ENCODE measurements around the gene CTU2.

CTU2 gene

DNA sequence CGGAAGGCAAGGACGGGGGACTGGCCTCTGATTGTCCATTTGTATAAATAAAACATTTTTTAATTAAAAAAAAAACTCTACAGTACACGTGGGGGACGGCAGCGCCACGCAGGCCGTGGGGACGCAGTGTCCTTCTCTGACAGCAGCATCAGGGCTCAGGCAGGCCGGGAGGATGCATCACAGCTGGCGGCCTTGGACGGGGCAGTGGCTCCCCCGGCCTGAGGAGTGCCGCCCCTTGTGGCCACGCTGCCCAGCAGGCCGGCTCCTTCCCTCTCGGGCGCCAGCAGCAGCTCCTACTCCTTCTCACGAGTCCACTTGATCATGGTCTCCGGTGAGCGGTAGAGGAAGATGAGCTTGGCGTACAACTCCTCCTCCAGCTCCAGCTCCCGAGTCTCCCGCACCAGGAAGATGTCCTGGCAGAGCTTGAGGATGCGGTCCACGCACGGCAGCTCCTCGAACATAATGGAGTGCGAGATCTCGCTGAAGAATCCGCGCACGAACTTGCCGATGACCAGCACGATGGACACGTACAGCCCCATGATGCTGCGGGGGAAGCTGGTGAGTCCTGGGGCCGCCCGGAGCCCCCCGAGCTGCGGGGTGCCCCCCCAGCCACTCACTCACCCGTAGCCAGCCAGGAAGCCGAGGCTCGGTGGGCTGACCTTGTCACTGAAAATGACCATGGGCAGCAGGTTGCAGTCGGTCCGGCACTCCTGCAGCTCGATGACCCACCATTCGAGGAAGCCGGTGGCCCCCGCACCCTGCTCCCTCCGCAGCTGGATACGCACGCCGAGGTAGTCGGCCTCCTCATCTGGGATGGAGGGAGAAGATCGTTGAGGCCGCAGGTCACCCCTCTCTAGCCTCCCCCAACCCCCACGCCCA, 9.2 kb downstream of the CTU2 start:
- no peak for DNase-seq

DNA sequence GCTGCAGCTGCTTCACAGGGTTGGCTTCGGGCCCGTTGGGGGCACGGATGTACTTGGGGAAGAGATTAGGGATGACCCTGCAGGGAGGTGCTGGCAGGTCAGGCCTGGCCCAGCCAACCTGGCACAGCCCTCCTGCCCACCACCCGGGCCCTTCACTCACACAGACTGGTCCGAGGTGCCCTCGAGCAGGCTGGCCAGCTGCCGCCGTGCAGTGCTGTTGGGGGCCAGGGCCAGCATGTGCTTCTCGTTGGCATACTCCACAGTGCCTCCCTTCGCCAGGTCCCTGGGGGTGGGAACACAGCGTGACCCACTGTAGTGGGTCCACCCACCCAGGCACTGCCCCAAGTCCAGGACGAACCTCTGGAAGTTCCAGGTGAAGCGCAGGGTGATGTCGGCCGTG, 9.9 kb downstream of the CTU2 start:
- DNase-seq = no peak

DNA sequence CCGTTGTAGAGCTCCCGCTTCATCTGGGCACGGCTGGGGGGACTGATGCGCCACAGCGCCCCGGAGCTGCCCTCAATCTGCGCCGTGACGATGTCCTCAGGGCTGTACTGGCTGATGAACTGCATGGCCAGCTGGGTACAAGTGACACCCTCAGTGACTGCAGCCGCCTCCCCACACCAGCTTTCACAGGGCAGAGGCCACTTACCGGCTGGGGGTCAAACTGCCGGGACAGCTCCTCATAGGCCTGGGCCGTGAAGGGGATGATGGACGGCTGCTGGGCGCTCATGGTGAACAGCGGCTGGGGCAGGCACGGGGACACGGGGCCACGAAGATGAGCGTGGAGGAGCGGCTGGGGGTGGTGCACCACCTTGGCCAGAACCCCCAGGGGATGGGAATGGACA, 10.3 kb downstream of the CTU2 start:
- no peak for DNase-seq

DNA sequence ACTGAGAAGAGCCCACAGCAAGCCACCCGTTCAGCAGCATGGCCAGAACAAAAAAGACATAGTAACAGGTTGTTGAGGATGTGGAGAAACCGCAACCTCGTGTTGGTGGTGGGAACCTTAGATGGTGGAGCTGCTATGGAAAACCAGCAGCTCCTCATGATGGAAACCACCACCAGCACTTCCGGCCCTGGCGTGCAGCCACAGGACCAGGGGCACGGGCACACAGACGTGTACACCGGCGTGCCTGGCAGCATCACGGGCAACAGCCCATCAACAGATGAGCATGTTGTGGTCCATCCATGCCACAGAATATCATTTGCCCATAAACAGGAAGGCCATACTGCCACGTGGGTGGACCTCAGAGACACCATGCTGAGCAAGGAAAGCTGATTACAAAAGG, 11.9 kb downstream of the CTU2 start:
- DNase-seq = no peak

DNA sequence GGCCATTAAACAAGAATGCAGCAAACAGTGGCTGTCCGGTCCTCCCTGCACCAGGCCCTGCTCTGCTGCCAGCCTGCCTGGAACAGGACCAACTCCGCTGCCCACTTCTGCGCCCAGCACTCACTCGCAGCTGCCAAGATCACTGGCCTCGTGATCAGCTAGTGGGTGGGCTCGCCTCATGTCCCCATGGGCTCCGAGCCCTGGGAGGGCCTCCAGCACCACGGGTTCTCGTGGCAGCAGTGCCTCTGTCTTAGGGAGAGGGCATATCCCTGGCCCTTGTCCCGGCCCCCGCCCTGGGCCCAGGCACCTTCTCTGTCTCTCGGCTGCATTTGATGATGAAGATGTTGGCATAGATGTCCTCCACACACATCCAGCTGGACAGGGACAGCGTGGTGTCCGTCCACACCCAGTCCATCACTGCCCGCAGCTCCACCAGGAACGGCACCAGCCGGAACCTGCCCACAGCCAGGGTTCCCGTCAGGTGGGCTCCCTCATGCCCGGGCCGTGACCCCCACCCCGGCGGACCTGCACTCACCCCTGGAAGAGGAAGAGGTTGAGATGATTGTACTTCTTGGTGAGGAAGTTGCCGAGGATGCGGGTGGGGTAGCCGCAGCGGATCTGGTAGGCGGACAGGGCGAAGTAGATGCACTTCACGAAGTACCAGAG, 13.1 kb downstream of the CTU2 start:
- no peak for DNase-seq

DNA sequence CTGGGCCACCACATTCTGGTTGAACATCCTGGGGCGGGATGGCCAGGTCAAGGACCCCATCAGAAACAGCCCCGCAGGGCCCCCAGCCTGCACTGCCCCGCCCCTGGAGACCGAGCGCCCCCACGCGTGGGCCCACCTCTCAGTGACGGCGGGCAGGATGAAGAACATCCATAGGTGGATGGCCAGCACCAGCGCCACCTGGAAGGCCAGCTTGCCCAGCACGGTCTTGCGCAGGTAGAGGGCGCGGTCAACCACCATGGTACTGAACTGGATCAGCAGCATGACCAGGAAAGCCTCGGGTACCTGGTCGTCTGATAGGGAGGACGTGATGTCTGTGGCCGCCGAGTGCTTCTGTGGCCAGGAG, 13.6 kb downstream of the CTU2 start:
- DNase-seq = no peak

DNA sequence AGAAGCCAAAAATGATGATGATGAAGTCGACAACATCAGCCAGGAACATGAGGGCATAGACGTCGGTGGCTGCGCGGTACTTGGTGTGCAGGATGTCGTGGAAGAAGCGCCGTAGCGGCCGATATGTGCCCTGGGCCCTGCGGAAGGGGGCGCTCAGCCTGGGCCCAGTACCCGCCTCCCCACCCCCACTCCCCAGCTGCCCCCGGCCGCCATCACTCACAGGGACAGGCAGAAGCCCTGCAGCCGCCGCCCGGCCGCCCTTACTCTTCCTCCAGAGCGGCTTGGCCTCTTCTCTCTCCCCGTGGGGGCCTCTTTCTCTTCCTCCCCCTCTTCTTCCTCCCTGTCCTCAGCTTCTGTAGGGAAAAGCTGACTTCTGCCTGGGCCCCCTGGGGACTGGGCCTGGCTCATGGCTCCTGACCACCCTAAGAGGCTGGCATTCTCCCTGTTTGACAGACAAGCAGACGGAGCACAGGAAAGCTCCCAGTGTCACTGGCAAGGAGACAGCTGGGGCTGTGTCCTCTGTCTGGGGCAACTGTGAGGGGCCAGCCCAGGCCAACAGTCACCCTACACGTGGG, 14.2 kb downstream of the CTU2 start:
- DNase-seq = no peak

DNA sequence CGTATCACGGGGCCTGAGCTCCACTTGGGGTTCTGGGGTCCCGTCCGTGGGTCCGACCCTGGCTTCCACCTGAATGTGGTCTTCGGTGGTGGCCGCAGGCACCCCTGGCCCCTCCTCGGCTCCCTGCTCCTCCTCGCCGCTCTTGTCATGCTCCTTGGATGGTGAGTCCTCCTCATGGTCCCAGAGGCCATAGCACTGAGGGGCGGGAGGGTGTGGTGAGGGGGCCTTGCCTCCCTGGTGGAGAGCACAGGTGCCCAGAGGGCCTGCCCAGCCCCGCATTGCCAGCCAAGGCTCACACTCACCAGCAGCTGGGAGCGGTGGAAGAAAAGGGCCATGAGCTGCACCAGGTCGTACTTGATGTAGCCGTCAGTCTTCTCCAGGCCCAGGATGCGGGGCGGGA, 14.9 kb downstream of the CTU2 start:
- no peak for DNase-seq

DNA sequence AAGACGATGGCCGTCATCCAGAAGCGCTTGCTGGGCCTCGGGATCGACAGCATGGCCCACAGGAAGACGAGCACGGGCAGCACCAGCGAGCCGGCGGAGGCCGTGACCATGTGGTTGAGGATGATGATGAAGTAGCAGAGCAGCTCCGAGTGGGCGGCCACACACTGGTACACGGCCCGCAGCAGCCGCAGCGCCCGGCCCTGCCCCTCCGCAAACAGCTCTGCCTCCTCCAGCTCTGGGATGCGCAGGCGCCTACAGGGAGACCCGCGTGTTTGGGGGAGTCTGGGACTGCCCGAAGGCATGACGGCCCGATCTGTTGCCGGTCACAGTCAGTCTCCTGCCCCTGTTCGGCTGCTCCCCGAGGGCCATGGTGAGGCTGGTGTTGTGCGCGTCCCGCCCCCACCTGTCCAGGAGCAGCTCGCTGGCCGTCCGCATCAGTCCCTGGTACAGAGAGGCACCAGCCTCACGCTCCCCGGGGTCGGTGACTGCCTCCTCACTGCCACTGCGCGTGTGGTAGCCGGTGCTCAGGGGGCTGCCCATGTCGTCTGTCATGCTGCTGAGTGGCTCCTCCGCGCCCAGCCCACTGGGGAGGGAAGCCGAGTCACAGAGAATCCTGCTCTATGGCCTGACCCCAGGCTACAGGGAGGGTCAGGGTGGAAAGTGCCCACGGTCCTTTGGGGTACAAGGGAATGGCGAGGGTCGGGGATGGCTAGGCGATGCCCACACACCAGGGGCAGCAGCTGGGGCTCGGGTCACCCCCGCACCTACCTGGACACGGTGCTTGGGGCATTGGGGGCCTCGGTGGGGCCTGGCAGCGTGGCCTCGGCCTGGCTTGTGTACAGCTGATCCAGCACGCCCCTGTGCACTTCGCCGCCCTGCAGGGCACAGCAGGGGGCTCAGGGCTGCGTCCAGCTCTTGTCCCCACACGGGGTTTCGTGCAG, 15.8 kb downstream of the CTU2 start:
- no peak for DNase-seq

DNA sequence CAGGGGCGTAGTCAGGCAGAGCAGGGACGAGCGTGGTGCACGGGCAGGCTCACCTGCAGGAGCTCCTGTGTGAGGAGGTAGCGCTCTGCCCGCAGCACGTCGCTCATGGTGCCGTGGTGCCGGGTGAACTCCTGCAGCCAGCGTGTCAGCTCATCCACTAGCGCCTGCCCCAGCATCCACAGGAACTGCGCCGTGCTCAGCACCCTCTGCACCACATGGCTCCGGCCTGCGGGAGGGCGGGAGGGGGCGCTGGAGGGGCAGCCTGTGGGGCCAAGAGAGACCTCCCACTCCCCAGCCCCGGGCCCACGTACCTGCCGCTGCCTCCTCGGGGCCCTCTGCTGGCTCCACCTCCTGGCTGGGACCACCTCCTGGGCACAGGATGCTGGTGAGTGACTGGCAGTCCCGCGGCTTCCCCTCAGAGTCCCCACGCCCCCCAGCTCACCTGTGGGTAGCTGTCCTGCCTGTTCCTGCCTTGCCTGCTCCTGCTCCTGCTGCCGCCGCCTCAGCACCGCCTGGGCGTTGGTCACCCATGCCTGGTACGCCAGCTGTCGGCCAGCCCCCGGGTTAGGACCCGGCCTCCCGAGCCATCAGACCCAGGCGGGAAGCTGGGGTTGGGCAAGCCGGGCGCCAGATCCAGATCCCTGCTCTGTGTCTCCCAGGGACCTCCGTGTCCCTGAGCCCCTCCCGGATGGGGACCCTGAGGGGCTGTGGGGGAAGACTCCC, 16.6 kb downstream of the CTU2 start:
- DNase-seq = no peak

DNA sequence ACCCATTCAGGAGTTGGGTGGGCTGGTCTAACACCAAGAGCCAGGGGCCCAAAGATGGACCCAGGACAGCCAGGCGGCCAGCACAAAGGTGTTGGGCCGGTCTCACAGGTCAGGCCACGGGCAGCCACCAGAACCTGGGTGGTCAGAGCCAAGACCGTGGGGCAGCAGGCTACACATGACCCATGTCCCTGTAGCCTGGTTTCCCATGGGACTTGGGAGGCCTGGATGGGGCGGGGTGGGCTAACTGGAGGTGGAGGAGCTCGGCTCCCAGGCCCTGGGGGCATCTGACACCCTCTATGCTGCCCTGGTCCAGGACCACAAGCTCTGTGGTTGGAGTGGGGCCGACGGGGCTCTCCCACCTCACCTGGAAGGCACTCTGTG, 17.2 kb downstream of the CTU2 start:
- no peak for DNase-seq

DNA sequence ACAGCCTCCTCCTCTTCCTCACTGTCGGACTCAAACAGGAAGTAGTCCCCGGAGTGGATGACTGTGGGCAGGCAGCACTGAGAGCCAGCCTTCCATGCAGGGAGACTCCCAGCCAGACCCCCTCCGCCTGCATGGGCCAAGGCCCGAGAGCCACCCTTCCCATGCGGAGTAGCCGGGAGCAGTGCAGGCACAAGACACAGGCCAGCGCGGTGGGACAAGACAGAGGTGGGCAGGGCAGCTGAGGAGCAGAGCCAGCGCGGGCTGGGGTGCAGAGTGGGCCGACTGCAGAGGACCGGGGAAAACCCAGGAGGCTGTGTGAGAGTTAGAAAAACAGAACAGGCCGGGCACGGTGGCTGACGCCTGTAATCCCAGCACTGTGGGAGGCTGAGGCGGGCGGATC, 17.6 kb downstream of the CTU2 start:
- DNase-seq = no peak

DNA sequence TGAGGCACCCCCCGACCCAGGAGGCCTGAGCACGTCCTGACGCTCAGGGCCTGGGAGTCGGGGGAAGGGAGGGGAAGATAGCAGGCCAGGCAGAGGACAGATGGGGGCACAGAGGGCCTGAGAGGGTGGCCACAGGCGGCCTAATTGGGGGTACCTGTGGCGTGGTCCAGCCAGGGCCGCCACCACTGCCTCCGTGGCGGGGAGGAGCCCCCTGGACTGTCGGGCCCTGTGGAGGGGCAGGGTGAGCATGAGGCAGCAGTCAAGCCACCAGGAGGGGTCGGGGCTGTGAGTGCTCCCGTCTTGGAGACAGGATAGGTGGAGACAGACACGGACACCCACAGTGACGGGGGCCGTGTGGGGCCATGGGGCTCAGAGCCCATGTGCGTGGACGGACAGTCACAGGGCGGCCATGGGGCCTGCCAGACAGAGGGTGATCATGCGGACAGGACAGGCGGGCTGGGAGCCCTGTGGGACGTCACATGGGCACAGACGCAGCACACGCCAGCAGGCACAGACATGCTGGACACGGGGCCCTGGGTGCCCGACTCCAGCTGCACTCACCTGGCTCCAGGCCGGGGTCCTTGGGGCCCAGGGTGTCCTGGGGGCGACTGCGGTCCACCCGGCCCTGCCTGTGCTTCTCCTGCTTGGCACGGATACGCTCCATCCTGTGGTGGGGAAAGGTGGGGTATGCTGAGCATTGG, 18.7 kb downstream of the CTU2 start:
- DNase-seq = no peak

DNA sequence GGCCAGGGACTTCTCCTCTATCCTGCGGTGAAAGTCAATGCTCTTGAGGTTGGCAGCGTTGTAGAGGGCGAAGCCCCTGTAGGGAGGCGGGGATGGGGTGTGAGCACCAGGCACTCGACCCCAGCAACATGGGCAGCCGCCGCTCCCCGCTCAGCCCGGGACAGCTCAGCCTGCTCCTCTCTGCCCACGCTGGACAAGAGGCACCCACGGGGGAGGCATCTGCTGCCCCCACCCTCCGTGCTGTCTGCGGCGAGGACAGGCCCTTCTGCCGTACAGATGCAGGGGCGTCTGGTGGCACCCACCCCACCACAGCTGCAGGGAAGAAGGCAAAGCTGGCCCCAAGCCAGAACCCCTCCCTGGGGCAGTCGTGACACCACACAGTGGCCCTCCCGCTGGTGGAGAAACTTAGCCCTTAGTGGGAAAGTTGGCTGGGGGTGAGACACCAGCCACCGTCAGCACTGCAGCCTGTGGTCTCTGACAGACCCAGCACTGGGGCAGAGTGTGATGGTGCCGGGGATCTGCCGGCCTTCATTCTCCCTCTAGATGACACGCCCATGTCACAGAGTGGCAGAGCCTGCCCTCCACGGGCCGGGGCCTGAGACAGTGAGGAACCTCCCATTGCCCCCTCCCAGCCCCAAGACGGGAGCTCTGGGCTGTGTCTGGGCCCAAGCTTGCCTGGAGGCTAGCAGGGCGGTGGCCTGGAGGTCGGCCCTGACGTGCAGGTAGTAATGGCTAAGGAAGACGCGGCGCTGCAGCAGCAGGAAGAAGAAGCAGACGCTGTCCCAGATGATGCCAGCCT, 19.5 kb downstream of the CTU2 start:
- DNase-seq = no peak

DNA sequence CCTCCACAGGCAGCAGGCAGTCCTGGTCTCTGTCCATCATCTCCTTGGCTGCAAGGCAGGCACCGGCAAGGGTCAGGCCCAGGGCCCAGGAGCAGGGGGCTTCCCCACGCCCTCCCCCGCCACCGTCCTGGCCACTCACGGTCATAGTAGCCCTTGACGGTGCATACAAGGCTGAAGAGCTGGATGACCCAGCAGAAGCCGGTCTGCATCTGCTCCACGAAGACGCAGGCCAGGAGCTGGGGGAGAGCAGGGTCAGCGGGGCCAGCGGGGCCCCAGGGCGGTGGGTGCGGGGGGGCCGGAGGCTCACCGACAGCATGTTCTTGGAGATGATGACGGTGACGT, 20.1 kb downstream of the CTU2 start:
- DNase-seq = no peak

DNA sequence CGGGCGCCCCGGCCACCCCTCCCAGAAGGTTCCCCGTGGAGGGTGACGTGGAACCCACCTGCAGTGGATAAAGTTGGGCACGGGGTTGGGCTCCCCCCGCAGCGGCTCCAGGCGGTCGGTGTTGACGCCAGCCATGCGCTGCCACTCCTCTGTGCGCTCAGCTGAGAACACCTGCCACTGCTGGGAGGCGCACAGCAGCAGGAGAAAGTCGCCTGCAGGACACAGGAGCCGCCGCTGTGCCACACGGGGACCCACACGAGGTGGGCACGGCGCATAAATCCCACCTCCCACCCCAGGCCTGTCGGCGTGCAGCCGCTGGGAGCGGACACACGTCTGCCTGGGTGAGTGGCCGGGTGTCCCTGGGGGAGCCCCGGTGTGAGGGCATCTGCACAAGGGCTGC, 20.7 kb downstream of the CTU2 start:
- no peak for DNase-seq

DNA sequence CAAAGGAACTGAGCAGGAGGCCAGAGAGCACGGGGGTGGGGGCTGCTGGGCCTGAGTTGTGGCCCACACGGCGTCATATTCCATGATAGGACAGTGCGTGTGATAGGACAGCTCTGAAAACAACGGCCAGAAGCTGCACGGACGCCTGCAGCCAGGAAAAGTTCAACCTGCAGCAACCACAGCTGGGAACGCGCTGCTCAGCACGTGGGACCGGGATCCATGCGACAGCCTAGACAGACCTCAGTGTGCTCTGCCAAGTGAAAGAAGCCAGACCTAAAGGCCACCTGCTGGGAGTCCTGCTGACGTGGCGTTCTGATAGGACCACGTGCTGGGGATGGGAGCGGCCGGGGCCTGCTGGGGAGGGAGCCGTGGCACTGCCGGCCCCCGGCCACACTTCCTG, 21.6 kb downstream of the CTU2 start:
- peak; percentile 67 for DNase-seq

DNA sequence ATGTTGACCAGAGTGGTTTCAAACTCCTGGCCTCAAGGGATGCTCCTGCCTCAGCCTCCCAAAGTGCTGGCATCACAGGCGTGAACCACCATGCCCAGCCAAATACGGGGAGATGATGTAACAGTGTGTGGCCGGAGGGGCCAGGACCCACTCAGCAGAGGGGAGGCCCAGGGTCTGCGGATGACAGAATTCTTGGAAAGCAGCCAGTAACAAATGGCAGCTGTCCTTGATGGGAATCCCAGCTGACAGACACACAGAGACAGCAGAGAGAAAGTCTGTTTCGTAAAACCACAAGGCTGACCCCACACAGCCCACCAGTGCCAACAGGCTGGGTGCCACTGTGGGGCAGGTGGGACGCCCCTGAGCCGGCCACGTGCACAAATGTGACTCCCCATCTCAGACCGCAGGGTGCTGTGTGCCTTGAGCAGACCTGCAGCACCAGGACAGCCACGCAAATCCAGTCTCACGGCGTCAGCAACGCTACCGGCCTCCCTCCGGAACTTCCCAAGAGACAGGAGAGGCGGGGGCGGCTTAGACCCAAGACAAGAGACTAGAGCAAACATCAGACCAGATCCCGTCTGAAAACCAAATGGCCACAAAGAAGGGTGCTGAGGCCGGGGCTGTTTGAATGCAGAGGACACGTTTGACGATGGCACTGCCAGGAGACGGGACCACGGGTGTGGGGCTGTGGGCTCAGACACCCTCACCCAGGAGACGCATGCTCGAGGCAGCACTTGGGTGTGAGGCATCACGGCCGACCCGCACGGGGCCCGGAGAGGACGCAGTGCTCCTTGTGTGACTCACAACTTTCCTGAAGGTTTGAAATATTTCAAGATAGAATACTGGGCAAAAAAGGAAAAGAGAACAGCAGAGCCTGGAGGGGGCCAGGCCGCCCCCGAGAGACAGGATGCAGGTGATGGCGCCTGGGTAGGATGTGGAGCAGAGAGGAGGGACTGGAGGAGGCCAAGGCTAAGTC, 24.6 kb downstream of the CTU2 start:
- peak; percentile 64 for DNase-seq

DNA sequence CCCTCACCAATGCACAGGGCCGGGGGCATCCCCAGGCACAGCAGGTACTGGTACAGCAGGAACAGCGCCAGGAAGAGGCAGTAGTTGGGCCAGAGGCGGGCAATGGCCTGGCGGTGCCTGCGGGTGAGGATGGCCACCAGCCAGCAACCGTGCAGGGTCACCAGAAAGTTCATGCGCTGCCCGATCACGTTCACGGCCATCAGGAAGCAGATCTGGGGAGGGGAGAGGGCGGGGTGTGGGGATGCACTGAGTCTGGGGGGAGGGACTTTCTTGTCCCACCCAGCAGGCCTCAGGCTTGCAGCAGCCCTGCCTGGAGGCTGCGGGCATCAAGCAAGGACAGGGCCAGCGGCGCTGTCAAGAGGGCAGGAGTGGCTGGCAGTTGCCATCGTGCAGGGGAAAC, 25.4 kb downstream of the CTU2 start:
- no peak for DNase-seq

All from retina (tissue), 1 donor.